ENCODE results near the gene TMTC4. TPM values are rescaled to one million over a fixed set of nuclear protein-coding genes. Genes with fewer than 3 reads are reported as not detected.
A peak's percentile ranks its signal among the peaks of the same experiment; 100 is the strongest.
"Not testable (repeated sequence)": the region's sequence is repeated elsewhere in the genome, so short reads cannot be mapped to it uniquely, and the experiment has no call there.

TMTC4 gene
- 19.2 and 21.2 TPM in 2 replicates for total RNA-seq

GRCh38 chr13:100674572-100674871 lies at the start of gene TMTC4:
Gene TMTC4, minus strand, starts transcription at chr13:100674795. Its CDS starts 4,433 bp downstream, at chr13:100670362.
- H3K36me3 Mint-ChIP-seq (ENCODE audit: low read depth) = peaks cover 4% of the 10 kb centered on the region
- no peak for DNase-seq (ENCODE audit: low spot score)
- peak within 1 kb of the TSS; percentile 98 for H3K4me3 Mint-ChIP-seq
- intact Hi-C loops (cut with micrococcal nuclease) = loop anchor here (2.0 to 10.0 kb wide), 9 partner anchors 200 to 1922 kb away; partner anchors contain the start of genes CLYBL, PCCA and TPP2
- peak within 1 kb of the TSS; percentile 99 for H3K27ac Mint-ChIP-seq
- H3K27me3 Mint-ChIP-seq (ENCODE audit: insufficient read depth) = peaks cover 10% of the 10 kb centered on the region
- H3K9me3 Mint-ChIP-seq = no peaks in the 10 kb centered on the region
- H3K4me1 Mint-ChIP-seq (ENCODE audit: low read depth) = peaks cover 31% of the 10 kb centered on the region

- Mint-ChIP-seq H3K36me3 (ENCODE audit: low read depth) (no peaks in the 10 kb centered on the region), H3K4me3 (no peak overlapping the region), H3K4me1 (ENCODE audit: low read depth) (no peaks in the 10 kb centered on the region), H3K9me3 (peaks cover 12% of the 10 kb centered on the region), H3K27ac (no peak overlapping the region), H3K27me3 (ENCODE audit: insufficient read depth) (peaks cover 13% of the 10 kb centered on the region)
- no peak for DNase-seq (ENCODE audit: low spot score)
- intact Hi-C loops (cut with micrococcal nuclease) = loop anchor here (1.0 kb wide), 1 partner anchor 405 kb away; no protein-coding TSS in a partner anchor
Observed at GRCh38 chr13:100722517-100722916, 47.9 kb upstream of the TMTC4 start.

- Mint-ChIP-seq H3K4me1 (ENCODE audit: low read depth) (no peaks in the 10 kb centered on the region), H3K4me3 (no peak overlapping the region), H3K9me3 (peaks cover 9% of the 10 kb centered on the region), H3K36me3 (ENCODE audit: low read depth) (no peaks in the 10 kb centered on the region), H3K27me3 (ENCODE audit: insufficient read depth) (peaks cover 11% of the 10 kb centered on the region), H3K27ac (no peak overlapping the region)
- intact Hi-C loops (cut with micrococcal nuclease) = loop anchor here (1.0 kb wide), 1 partner anchor 405 kb away; no protein-coding TSS in a partner anchor
- peak; percentile 17 for DNase-seq (ENCODE audit: low spot score)
Observed at GRCh38 chr13:100721885-100722512, 47.4 kb upstream of the TMTC4 start.

GRCh38 chr13:100715604-100716003 lies 41.0 kb upstream of the TMTC4 start:
- no peaks in the 10 kb centered on the region for H3K4me1 Mint-ChIP-seq (ENCODE audit: low read depth)
- H3K36me3 Mint-ChIP-seq (ENCODE audit: low read depth) = no peaks in the 10 kb centered on the region
- no peak overlapping the region for H3K27ac Mint-ChIP-seq
- DNase-seq (ENCODE audit: low spot score) = no peak
- no peak overlapping the region for H3K4me3 Mint-ChIP-seq
- peaks cover 4% of the 10 kb centered on the region for H3K27me3 Mint-ChIP-seq (ENCODE audit: insufficient read depth)
- intact Hi-C loops (cut with micrococcal nuclease) = no loop called here
- H3K9me3 Mint-ChIP-seq = peaks cover 6% of the 10 kb centered on the region

- DNase-seq (ENCODE audit: low spot score) = no peak
- intact Hi-C loops (cut with micrococcal nuclease) = no loop called here
- no peaks in the 10 kb centered on the region for H3K4me1 Mint-ChIP-seq (ENCODE audit: low read depth)
- H3K27me3 Mint-ChIP-seq (ENCODE audit: insufficient read depth) = peaks cover 4% of the 10 kb centered on the region
- H3K4me3 Mint-ChIP-seq = no peak overlapping the region
- H3K36me3 Mint-ChIP-seq (ENCODE audit: low read depth) = no peaks in the 10 kb centered on the region
- H3K27ac Mint-ChIP-seq = no peak overlapping the region
- no peaks in the 10 kb centered on the region for H3K9me3 Mint-ChIP-seq
Observed at GRCh38 chr13:100714478-100714877, 39.9 kb upstream of the TMTC4 start.

GRCh38 chr13:100710176-100710575 lies 35.6 kb upstream of the TMTC4 start:
- Mint-ChIP-seq H3K4me1 (ENCODE audit: low read depth) (no peaks in the 10 kb centered on the region), H3K4me3 (no peak overlapping the region), H3K36me3 (ENCODE audit: low read depth) (no peaks in the 10 kb centered on the region), H3K27ac (no peak overlapping the region), H3K27me3 (ENCODE audit: insufficient read depth) (peaks cover 2% of the 10 kb centered on the region), H3K9me3 (no peaks in the 10 kb centered on the region)
- no peak for DNase-seq (ENCODE audit: low spot score)
- intact Hi-C loops (cut with micrococcal nuclease) = no loop called here

- Mint-ChIP-seq H3K36me3 (ENCODE audit: low read depth) (no peaks in the 10 kb centered on the region), H3K27ac (no peak overlapping the region), H3K9me3 (no peaks in the 10 kb centered on the region), H3K4me3 (no peak overlapping the region), H3K27me3 (ENCODE audit: insufficient read depth) (peaks cover 2% of the 10 kb centered on the region), H3K4me1 (ENCODE audit: low read depth) (no peaks in the 10 kb centered on the region)
- no peak for DNase-seq (ENCODE audit: low spot score)
- intact Hi-C loops (cut with micrococcal nuclease) = no loop called here
Observed at GRCh38 chr13:100707818-100708740, 33.5 kb upstream of the TMTC4 start.

- H3K27ac Mint-ChIP-seq; intact Hi-C loops (cut with micrococcal nuclease); DNase-seq (ENCODE audit: low spot score); H3K36me3 Mint-ChIP-seq (ENCODE audit: low read depth); H3K9me3 Mint-ChIP-seq; H3K4me3 Mint-ChIP-seq; H3K27me3 Mint-ChIP-seq (ENCODE audit: insufficient read depth); H3K4me1 Mint-ChIP-seq (ENCODE audit: low read depth): not testable (repeated sequence)
Observed at GRCh38 chr13:100698331-100698730, 23.7 kb upstream of the TMTC4 start.

- Mint-ChIP-seq H3K9me3 (peaks cover 4% of the 10 kb centered on the region), H3K4me3 (no peak overlapping the region), H3K27ac (no peak overlapping the region), H3K36me3 (ENCODE audit: low read depth) (no peaks in the 10 kb centered on the region), H3K4me1 (ENCODE audit: low read depth) (no peaks in the 10 kb centered on the region), H3K27me3 (ENCODE audit: insufficient read depth) (peaks cover 9% of the 10 kb centered on the region)
- intact Hi-C loops (cut with micrococcal nuclease) = no loop called here
- DNase-seq (ENCODE audit: low spot score) = no peak
Observed at GRCh38 chr13:100695509-100695773, 20.8 kb upstream of the TMTC4 start.

- no peak for DNase-seq (ENCODE audit: low spot score)
- Mint-ChIP-seq H3K4me3 (no peak overlapping the region), H3K4me1 (ENCODE audit: low read depth) (no peaks in the 10 kb centered on the region), H3K36me3 (ENCODE audit: low read depth) (no peaks in the 10 kb centered on the region), H3K27me3 (ENCODE audit: insufficient read depth) (peaks cover 10% of the 10 kb centered on the region), H3K9me3 (peaks cover 5% of the 10 kb centered on the region), H3K27ac (no peak overlapping the region)
- intact Hi-C loops (cut with micrococcal nuclease) = no loop called here
Observed at GRCh38 chr13:100694722-100695508, 20.3 kb upstream of the TMTC4 start.

- H3K27ac Mint-ChIP-seq = no peak overlapping the region
- peaks cover 16% of the 10 kb centered on the region for H3K9me3 Mint-ChIP-seq
- intact Hi-C loops (cut with micrococcal nuclease) = no loop called here
- no peak for DNase-seq (ENCODE audit: low spot score)
- no peaks in the 10 kb centered on the region for H3K4me1 Mint-ChIP-seq (ENCODE audit: low read depth)
- no peak overlapping the region for H3K4me3 Mint-ChIP-seq
- H3K36me3 Mint-ChIP-seq (ENCODE audit: low read depth) = no peaks in the 10 kb centered on the region
- H3K27me3 Mint-ChIP-seq (ENCODE audit: insufficient read depth) = peaks cover 36% of the 10 kb centered on the region
Observed at GRCh38 chr13:100689191-100689590, 14.6 kb upstream of the TMTC4 start.

GRCh38 chr13:100680131-100680530 lies 5.5 kb upstream of the TMTC4 start:
- no peaks in the 10 kb centered on the region for H3K36me3 Mint-ChIP-seq (ENCODE audit: low read depth)
- H3K4me1 Mint-ChIP-seq (ENCODE audit: low read depth) = peaks cover 10% of the 10 kb centered on the region
- H3K9me3 Mint-ChIP-seq = no peaks in the 10 kb centered on the region
- H3K27me3 Mint-ChIP-seq (ENCODE audit: insufficient read depth) = peaks cover 19% of the 10 kb centered on the region
- no peak overlapping the region for H3K27ac Mint-ChIP-seq
- no peak overlapping the region for H3K4me3 Mint-ChIP-seq
- DNase-seq (ENCODE audit: low spot score) = no peak
- intact Hi-C loops (cut with micrococcal nuclease) = no loop called here

GRCh38 chr13:100677128-100677527 lies 2.5 kb upstream of the TMTC4 start:
- not testable (repeated sequence) for H3K9me3 Mint-ChIP-seq; DNase-seq (ENCODE audit: low spot score); H3K27me3 Mint-ChIP-seq (ENCODE audit: insufficient read depth); H3K4me3 Mint-ChIP-seq; H3K27ac Mint-ChIP-seq; H3K36me3 Mint-ChIP-seq (ENCODE audit: low read depth)
- peaks cover 25% of the 10 kb centered on the region for H3K4me1 Mint-ChIP-seq (ENCODE audit: low read depth)
- intact Hi-C loops (cut with micrococcal nuclease) = loop anchor here (5.0 to 10.0 kb wide), 3 partner anchors 1020 to 1718 kb away; no protein-coding TSS in a partner anchor

All from activated T-helper 1 cell treated with anti-CD3 and anti-CD28 coated beads, Interleukin-12 subunit alpha, Interleukin-12 subunit beta, Interleukin-2, Interleukin-4 antibody, amounts not matched to agents 30 ng/mL and 10 ng/mL and 1 ng/mL, durations not matched to agents 14 hours and 24 hours and 36 hours (primary cell).